GM21723 (cell line): Measurements from ENCODE around the gene AIRE.

ENCODE experiments used
- ATAC-seq: cut with Tn5 transposase; IDR thresholded peaks from one replicate; pipeline ENCODE4 v1.9.1; 2021; ENCODE audit warnings: mild to moderate bottlenecking, moderate library complexity; ENCODE audit not compliant: unreplicated experiment

Gene AIRE

GRCh38 chr21:44322621-44323325 is 37.1 kb downstream of the AIRE start:
- no peak for ATAC-seq

- no peak for ATAC-seq
Measured at GRCh38 chr21:44323591-44323990, 37.9 kb downstream of the AIRE start.

- ATAC-seq = no peak
Measured at GRCh38 chr21:44324106-44324853, 38.6 kb downstream of the AIRE start.

- no peak for ATAC-seq
Measured at GRCh38 chr21:44324854-44325107, 39.1 kb downstream of the AIRE start.

GRCh38 chr21:44325386-44326271 is 40.0 kb downstream of the AIRE start:
- ATAC-seq = no peak

GRCh38 chr21:44326272-44326647 is 40.6 kb downstream of the AIRE start:
- ATAC-seq = no peak

- no peak for ATAC-seq
Measured at GRCh38 chr21:44326716-44327602, 41.3 kb downstream of the AIRE start.

- ATAC-seq = no peak
Measured at GRCh38 chr21:44327603-44327974, 41.9 kb downstream of the AIRE start.

- no peak for ATAC-seq
Measured at GRCh38 chr21:44328242-44328895, 42.7 kb downstream of the AIRE start.

GRCh38 chr21:44329086-44329889 is 43.6 kb downstream of the AIRE start:
- no peak for ATAC-seq

GRCh38 chr21:44329971-44330681 is 44.5 kb downstream of the AIRE start:
- no peak for ATAC-seq

- ATAC-seq = no peak
Measured at GRCh38 chr21:44330698-44331097, 45.0 kb downstream of the AIRE start.

GRCh38 chr21:44331209-44331608 is 45.5 kb downstream of the AIRE start:
- no peak for ATAC-seq

GRCh38 chr21:44331650-44332307 is 46.1 kb downstream of the AIRE start:
- ATAC-seq = no peak

GRCh38 chr21:44332383-44332782 is 46.7 kb downstream of the AIRE start:
- ATAC-seq = no peak

GRCh38 chr21:44332965-44333364 is 47.3 kb downstream of the AIRE start:
- ATAC-seq = no peak

- no peak for ATAC-seq
Measured at GRCh38 chr21:44333509-44334328, 48.0 kb downstream of the AIRE start.
